ENCODE data around the gene MAST3. TPM values are rescaled to one million over a fixed set of nuclear protein-coding genes. Genes with fewer than 3 reads are reported as not detected.
"Not testable (repeated sequence)": the region's sequence is repeated elsewhere in the genome, so short reads cannot be mapped to it uniquely, and the experiment has no call there.

MAST3 gene
- total RNA-seq, 1 experiment from 2014 or later, result 0.95 TPM

DNA sequence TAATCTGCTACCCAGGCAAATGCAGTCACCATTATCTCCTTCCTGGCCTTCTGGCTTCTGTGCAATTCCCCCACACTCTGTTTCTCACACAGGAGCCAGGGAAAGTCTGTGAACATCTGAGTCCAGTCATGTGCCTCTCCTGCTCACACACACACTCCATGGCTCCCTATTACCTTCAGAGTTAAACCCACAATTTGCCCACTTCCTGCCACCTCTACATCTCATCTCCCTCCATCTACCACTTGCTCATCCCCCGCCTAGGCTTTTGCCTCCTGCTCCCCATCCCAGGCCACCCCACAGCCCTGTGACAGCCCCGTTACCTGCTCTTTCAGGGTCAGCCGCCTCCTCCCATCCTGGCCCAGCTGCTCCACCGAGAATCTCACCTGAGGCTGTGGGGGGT lies 24.4 kb upstream of the MAST3 start:
- H3K36me3 ChIP-seq, result no peaks in the 10 kb centered on the region
- DNase-seq, result no peak
- H3K27me3 ChIP-seq, result no peaks in the 10 kb centered on the region; the same call in 1 of the 2 replicates
- H3K4me3 ChIP-seq, result no peak overlapping the region
- H3K9me3 ChIP-seq, result no peaks in the 10 kb centered on the region

DNA sequence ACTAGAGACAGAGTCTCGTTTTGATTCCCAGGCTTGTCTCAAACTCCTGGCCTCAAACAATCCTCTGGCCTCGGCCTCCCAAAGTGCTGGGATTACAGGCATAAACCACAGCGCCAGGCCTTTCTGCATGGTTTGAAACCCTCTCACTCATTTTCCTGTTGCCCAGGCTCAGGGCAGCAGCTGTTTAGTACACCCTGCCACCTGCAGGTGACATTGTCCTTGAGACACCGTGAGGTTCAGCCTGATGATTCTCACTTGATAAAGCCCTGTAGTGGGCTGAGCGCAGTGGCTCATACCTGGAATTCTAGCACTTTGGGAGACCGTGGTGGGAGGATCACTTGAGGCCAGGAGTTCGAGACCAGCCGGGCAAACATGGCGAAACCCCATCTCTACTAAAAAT lies 23.4 kb upstream of the MAST3 start:
- DNase-seq, result no peak
- Histone ChIP-seq H3K27me3 (no peaks in the 10 kb centered on the region; the same call in 1 of the 2 replicates), H3K9me3 (no peaks in the 10 kb centered on the region), H3K36me3 (no peaks in the 10 kb centered on the region), H3K4me3 (no peak overlapping the region)

DNA sequence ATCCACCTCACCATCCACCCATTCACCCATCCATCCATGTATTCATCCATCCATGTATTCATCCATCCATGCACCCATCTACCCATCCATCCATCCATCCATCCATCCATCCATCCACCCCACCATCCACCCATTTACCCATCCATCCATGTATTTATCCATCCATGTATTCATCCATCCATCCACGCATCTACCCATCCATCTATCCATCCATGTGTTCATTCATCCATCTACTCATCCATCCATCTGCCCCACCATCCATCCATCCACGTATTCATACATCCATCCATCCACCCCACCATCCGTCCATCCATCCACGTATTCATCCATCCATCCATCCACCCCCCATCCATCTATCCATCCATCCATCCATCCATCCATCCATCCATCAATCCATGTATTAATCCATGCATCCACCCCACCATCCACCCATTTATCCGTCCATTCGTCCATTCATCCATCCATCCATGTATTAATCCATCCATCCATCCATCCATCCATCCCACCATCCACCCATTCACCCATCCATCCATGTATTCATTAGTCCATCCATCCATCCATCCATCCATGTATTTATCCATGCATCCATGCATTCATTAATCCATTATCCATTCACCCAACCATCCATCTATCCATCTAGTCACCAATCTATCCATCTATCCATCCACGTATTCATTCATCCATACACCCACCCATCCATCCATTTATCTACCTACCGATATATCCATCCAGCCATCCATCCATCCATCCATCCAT lies 13.5 kb upstream of the MAST3 start:
- no peaks in the 10 kb centered on the region for H3K36me3 ChIP-seq
- H3K4me3 ChIP-seq, result no peak overlapping the region
- H3K9me3 ChIP-seq, result no peaks in the 10 kb centered on the region
- H3K27me3 ChIP-seq, result peaks cover 3% of the 10 kb centered on the region; the same call in 1 of the 2 replicates
- DNase-seq, result no peak

DNA sequence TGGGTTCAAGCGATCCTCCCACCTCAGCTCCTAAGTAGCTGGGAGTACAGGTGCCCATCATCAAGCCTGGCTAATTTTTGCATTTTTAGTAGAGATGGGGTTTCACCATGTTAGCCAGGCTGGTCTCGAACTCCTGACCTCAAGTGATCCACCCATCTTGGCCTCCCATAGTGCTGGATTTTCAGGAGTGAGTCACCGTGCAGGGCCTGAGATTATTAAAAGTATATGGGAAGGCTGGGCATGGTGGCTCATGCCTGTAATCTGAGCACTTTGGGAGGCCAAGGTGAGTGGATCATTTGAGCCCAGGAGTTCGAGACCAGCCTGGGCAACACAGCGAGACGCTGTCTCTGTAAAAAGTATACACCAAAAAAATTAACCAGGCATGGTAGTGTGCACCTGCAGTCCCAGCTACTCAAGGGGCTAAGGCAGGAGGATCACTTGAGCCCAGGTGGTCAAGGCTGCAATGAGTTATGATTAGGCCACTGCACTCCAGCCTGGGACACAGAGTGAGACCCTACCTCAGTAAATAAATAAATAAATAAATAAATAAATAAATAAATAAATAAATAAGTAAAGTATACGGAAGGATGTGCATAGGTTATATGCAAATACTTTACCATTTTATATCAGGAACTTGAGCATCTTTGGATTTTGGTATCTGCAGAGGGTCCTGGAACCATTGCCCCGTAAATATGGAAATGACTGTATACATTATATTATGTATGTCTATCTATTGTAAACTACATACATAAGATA lies 11.7 kb upstream of the MAST3 start:
- Histone ChIP-seq H3K9me3 (no peaks in the 10 kb centered on the region), H3K36me3 (no peaks in the 10 kb centered on the region), H3K27me3 (peaks cover 1% of the 10 kb centered on the region; the same call in 1 of the 2 replicates), H3K4me3 (no peak overlapping the region)
- DNase-seq, result no peak

DNA sequence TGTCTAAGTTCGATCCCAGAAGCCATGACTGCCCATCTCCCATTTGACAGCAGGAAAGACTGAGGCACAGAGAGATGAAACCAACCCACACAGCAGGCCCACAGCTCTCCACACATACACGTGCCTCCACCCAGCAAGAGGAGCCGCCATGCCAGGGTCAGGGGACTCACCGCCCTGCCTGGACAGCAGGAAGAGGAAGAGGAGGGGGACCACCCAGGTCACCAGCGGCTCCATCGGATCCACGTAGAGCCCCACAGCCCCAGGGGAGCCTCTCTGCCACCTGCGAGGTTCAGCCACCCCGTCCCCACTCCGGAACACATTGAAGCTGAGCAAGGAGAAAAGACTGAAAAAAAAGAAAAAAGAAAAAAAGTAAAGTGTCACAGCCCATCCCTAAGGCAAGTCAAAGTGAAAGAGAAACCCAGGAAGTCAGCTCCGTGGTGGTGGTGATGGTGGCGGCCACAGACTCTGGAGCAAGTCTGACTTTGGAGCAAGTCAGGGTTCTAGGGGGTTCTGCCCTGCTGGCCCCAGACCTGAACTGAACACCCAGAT lies 10.9 kb upstream of the MAST3 start, which contains the start of gene IL12RB1:
TSS of gene IL12RB1 (minus strand) at position 345 of the 549 bp plus-strand sequence. CDS start at position 234, 111 bp downstream.
- Histone ChIP-seq H3K36me3 (no peaks in the 10 kb centered on the region), H3K9me3 (no peaks in the 10 kb centered on the region), H3K4me3 (no peak within 1 kb of the TSS), H3K27me3 (no peaks in the 10 kb centered on the region)
- no peak for DNase-seq

DNA sequence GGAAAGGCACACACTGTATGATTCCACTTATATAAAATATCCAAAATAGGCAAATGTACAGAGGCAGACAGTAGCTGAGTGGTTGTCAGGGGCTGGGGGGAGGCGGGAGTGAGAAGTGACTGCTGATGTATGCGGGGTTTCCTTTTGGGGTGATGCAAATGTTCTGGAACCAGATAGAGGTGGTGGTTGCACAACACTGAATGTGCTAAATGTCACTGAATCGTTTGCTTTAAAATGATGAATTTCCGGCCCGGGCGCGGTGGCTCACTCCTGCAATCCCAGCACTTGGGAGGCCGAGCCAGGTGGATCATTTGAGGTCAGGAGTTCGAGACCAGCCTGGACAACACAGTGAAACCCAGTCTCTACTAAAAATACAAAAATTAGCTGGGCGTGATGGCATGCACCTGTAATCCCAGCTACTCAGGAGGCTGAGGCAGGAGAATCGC lies 8.5 kb upstream of the MAST3 start:
- not testable (repeated sequence) for H3K27me3 ChIP-seq, DNase-seq, H3K36me3 ChIP-seq, H3K4me3 ChIP-seq, H3K9me3 ChIP-seq

DNA sequence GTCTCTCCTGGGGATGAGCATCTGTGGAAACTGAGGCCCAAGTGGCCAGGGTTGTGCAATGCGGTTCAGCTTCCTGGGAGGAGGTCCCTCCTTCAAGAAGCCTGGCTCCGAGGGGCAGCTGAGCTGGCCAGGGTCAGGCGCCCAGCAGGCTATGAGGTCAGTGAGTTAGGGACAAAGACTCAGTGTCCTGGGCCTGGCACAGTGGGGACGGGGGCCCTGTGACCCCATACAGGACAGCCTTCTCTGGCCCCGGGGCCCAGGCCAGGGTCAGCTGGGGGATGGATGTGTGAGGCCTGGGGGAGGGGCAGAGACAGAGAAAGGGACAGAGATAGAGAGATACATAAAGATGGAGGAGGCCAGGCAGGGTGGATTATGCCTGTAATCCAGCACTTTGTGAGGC lies 7.9 kb upstream of the MAST3 start:
- Histone ChIP-seq H3K36me3 (no peaks in the 10 kb centered on the region), H3K27me3 (no peaks in the 10 kb centered on the region), H3K9me3 (no peaks in the 10 kb centered on the region), H3K4me3 (no peak overlapping the region)
- no peak for DNase-seq

DNA sequence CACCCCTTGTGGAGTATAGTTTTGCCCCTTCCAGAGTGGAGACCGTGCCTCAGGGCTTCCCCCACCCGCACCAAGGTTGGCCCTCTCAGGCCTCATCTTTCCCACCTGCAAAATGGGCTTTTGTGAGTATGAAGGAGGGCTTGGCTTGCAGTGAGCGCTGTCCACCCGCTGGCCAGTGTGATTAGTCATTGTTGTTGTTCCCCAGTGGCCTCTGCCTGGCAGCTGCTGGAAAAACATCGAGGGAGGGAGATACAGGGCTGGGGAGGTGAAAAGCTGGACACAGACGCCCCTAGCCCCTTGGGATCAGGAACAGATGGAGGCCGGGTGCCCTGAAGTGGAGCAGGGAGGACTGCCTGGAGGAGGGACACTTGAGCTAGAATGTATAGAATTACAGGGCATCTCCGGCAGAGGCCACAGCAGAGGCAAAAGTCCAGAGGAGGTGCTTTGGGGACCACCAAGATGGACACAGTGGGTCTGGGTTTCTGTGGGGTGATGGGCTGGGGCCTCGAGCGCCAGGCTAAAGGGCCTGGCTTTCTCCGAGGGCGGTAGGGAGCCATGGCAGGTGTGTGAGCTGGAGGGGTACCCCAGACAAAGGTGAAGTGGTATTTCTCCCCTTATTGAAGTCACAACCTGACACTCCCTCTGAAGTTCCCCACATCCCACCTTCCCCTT lies 6.9 kb upstream of the MAST3 start:
- no peaks in the 10 kb centered on the region for H3K9me3 ChIP-seq
- H3K36me3 ChIP-seq, result no peaks in the 10 kb centered on the region
- DNase-seq, result no peak
- H3K27me3 ChIP-seq, result no peaks in the 10 kb centered on the region
- no peak overlapping the region for H3K4me3 ChIP-seq

DNA sequence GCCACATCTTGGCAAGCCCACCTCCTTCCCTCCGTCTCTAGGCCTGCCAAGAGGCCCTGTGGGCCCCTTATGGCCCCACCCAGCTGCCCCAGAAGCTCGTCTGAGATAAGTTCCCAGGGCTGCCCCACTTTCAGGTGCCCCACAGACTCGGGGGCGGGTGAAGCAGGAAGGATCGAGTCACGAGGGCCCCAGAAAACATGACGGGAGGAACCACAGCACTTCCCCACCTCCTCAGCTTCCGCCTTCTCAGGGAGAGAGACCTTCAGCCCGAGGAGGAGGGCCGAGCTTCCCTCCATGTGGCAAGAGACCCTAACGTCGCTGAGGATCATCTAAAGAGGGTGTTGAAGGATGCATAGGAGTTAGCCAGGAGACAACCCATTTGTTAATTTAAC lies 6.4 kb upstream of the MAST3 start:
- Histone ChIP-seq H3K4me3 (no peak overlapping the region), H3K27me3 (no peaks in the 10 kb centered on the region), H3K36me3 (no peaks in the 10 kb centered on the region), H3K9me3 (no peaks in the 10 kb centered on the region)
- DNase-seq, result no peak

DNA sequence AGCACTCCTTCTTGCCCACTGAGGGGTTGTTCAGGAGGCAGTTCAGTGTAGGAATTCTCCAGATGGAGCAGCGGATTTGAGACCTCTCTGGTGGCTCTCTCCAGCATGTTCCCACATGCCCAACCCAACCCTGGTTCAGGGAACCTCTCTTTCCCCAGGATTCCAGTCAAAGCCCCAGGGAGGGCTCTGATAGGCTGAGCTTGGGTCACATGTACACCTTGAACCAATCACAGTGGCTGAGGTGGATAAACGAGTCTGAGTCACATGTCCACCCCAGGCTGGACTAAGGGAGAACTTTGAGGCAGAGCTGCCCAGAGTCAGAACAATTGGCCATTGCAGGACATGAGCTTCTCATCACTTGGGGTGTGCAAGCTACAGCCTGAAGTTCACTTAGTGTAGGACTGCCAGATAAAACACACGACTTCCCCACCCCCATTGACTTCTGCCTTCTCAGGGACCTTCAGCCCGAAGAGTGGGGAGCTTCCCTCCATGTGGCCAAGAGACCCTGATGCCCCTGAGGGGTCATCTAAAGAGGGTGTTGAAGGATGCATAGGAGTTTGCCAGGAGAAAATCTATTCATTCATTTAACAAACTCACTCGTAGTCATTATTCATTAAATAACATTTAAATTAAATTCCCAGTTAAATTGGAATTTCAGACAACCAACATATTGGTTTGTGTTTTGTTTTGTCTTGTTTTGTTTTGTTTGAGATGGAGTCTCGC lies 4.0 kb upstream of the MAST3 start:
- no peaks in the 10 kb centered on the region for H3K36me3 ChIP-seq
- no peaks in the 10 kb centered on the region for H3K9me3 ChIP-seq
- DNase-seq, result peak; percentile 60
- no peak overlapping the region for H3K4me3 ChIP-seq
- no peaks in the 10 kb centered on the region; the same call in 1 of the 2 replicates for H3K27me3 ChIP-seq

DNA sequence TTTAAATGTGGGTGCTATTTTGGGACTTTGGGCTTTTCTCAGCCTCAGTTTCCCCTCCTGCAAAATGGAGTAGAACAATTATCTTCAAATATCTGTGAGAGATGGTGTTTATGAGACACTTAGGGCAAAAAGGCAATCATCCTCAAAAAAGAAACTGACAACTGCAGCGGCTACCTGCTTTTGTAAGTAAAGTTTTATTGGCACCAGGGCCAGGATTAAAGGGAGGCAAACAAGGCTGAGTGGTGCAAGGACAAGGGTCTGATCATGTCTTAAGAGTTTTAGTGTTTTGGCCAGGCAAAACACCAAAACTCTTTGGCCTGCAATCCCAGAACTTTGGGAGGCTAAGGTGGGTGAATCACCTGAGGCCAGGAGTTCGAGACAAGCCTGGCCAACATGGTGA lies 1.3 kb upstream of the MAST3 start:
- no peak for DNase-seq

DNA sequence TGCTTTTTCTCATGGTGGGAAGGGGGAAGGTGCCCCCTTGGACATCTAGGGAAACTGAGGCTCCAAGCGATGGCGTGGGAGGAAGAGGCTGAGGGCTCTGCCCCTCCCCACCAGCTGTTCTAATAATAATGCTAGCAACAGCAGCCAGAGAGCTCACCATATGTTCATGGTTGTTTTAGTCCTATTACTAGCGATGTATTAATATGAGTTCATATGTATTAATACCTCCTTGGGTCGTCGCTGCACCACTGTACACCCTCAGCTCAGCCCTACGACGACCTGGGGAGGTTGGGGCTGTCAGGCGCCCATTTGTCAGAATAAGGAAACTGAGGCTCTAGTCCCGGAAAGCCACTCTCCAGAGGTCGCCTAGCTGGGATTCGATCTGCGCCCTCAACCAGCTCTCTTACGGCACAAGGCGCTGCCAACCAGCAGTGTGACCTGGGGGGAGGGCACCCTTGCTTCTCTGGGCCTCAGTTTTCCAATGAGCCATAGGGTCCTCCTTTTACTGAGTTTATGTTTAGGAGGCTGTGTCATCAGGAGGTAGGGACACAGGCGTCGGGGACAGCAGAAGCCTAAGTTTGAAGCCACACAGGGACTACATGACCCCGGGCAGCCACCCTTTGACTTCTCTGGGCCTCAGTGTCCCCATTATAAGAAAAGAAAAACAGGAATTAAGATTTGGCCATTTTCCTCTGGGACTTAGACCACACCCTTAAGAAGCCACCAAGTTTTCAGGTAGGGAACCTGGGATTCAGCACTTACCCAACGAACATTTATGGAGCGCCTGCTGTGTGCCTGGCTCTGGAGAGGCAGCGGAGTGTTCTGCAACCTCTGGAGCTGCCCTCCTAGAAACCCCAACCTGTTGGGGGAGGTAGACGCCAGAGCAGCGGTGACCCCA lies 664 bp downstream of the MAST3 start:
- no peak for DNase-seq
- Histone ChIP-seq H3K27me3 (no peaks in the 10 kb centered on the region; the same call in 1 of the 2 replicates), H3K36me3 (no peaks in the 10 kb centered on the region), H3K4me3 (peak overlapping the region; percentile 49), H3K9me3 (no peaks in the 10 kb centered on the region)

More for the DNA sequence above, 1.3 kb upstream of the MAST3 start:
- no peak overlapping the region for H3K4me3 ChIP-seq
- H3K27me3 ChIP-seq, result no peaks in the 10 kb centered on the region; the same call in 1 of the 2 replicates
- no peaks in the 10 kb centered on the region for H3K36me3 ChIP-seq
- H3K9me3 ChIP-seq, result no peaks in the 10 kb centered on the region

DNA sequence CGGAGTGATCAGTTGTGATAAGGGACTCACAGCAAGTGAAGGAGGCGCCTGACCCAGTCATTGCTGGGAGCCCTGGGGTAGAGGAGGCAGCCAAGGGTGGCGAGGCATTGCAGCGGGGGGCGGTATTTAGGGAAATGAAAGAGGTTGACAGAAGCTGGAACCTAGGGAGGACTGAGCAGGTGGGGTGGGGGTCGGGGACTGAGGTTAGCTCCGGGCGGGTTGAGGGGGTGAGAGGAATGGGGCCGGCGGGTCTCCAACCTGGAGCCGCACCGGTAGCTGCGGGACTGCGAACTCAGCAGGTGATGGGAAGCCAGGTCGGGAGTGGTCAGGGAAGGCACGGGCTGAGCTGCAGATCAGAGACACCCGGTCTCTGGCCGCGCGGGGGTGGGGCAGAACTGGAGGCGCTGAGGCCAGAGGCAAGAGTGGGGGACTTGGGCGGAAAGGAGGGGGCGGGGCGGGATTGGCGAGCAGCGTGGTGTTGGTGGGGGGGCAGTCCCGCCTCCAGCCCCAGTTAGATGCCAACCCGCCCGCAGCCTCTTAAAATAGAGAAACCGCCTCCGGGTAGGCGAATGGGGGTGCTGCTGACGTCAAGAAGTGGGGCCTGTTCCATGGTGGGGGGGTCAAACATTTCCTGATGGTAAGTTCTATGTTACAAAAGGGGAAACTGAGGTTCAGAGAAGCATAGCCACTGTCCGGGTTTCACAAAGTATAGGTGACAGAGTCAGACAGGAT lies 1.5 kb downstream of the MAST3 start:
- DNase-seq, result no peak
- H3K4me3 ChIP-seq, result no peak overlapping the region
- no peaks in the 10 kb centered on the region for H3K36me3 ChIP-seq
- H3K27me3 ChIP-seq, result no peaks in the 10 kb centered on the region; the same call in 1 of the 2 replicates
- no peaks in the 10 kb centered on the region for H3K9me3 ChIP-seq

DNA sequence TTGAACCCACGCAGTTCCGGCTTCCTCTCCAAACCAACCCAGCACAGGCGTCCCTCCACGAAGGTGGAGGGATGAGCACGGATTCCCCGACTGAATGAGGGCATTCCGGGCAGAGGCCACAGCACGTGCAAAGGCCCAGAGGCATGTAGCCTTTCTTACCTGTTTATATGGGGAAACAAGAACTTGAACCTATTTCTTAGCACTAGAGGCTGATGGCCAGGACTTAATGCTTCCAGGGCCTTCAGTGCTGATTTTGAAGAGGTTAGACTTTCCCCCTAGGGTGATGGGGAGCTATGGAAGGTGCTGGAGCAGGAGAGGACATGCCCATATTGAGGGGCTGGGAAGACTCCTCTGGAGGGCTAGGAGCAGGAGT lies 2.0 kb downstream of the MAST3 start:
- Histone ChIP-seq H3K9me3 (no peaks in the 10 kb centered on the region), H3K27me3 (no peaks in the 10 kb centered on the region; the same call in 1 of the 2 replicates), H3K4me3 (no peak overlapping the region), H3K36me3 (no peaks in the 10 kb centered on the region)
- no peak for DNase-seq

DNA sequence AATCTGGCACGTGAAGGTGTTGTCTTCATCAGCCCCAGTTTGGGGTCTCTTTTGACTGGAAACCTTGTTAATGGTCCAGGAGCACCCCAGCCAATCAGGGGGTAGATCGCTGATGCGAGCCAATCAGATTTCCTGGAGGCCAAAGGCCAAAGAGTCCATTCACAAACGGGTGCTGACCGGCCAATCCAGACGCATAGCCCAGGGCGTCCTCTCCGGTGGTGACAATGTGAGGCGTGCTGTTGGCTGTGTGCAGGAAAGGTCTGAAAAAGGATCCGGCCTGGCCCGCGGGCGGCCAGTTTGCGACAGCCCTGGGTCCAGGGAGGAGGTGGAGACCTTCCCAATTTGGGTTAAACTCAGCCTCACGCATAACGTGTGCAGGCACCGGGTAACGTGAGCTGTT lies 3.1 kb downstream of the MAST3 start:
- Histone ChIP-seq H3K4me3 (no peak overlapping the region), H3K36me3 (no peaks in the 10 kb centered on the region), H3K27me3 (no peaks in the 10 kb centered on the region; the same call in 1 of the 2 replicates), H3K9me3 (no peaks in the 10 kb centered on the region)
- DNase-seq, result no peak

All from MG63 (cell line).